Measurements from ENCODE around the gene MOB3A. TPM values are rescaled to one million over a fixed set of nuclear protein-coding genes. Genes with fewer than 3 reads are reported as not detected.
A peak's percentile ranks its signal among the peaks of the same experiment; 100 is the strongest.

The MOB3A gene
- polyA plus RNA-seq, 4 donors = 7.6 to 18.3 (median 14.5) TPM

DNA sequence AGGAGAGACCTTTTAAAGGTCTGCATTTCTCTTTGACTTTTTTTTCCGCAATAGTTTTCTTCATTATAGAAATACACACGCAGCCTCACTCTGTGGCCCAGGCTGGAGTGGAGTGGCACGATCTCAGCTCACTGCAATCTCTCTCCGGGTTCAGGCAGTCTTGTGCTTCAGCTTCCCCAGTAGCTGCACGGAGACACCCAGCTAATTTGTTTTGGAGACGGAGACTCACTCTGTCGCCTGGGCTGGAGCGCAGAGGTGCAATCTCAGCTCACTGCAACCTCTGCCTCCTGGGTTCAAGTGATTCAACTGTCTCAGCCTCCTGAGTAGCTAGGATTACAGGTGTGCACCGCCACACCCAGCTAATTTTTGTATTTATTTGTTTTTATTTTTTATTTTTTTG lies 33.4 kb downstream of the MOB3A start:
- WGBS, 3 donors = 86 to 90% (median 90%) methylated on average over 9 of the region's 9 CpGs
- Histone ChIP-seq H3K27me3 (ENCODE audit: control insufficient read depth in 3 of 3, insufficient read depth in 3 of 3, low read length in 3 of 3) (no peaks in the 10 kb centered on the region), H3K4me1 (ENCODE audit: control insufficient read depth in 3 of 3, insufficient read depth in 2 of 3, low read depth in 1 of 3, low read length in 2 of 3) (peaks cover 0 to 65% (median 7%) of the 10 kb centered on the region in 3 donors), H3K4me3 (ENCODE audit: low read depth in 1 of 3, low read length in 3 of 3) (no peak overlapping the region), H3K9me3 (ENCODE audit: control insufficient read depth in 2 of 2, insufficient read depth in 1 of 2, low read depth in 1 of 2, low read length in 1 of 2) (no peaks in the 10 kb centered on the region), H3K36me3 (ENCODE audit: control insufficient read depth in 3 of 3, insufficient read depth in 2 of 3, low read depth in 1 of 3, low read length in 3 of 3) (peaks cover 0 to 5% (median 0%) of the 10 kb centered on the region in 3 donors), H3K27ac (ENCODE audit: low read depth in 1 of 3, low read length in 2 of 3) (peak overlapping the region in 1 of 3 donors; percentile 94)
- DNase-seq (no peak), FAIRE-seq (no peak)

- 57 to 65% (median 59%) methylated on average over 10 of the region's 10 CpGs for WGBS, 3 donors
- peak overlapping the region in 2 of 3 donors; percentile 94 to 100 for H3K27ac ChIP-seq (ENCODE audit: low read depth in 1 of 3, low read length in 2 of 3)
- no peak for FAIRE-seq
- DNase-seq = no peak
- H3K27me3 ChIP-seq (ENCODE audit: control insufficient read depth in 3 of 3, insufficient read depth in 3 of 3, low read length in 3 of 3) = no peaks in the 10 kb centered on the region
- peaks cover 0 to 5% (median 0%) of the 10 kb centered on the region in 3 donors for H3K36me3 ChIP-seq (ENCODE audit: control insufficient read depth in 3 of 3, insufficient read depth in 2 of 3, low read depth in 1 of 3, low read length in 3 of 3)
- peaks cover 0 to 61% (median 7%) of the 10 kb centered on the region in 3 donors for H3K4me1 ChIP-seq (ENCODE audit: control insufficient read depth in 3 of 3, insufficient read depth in 2 of 3, low read depth in 1 of 3, low read length in 2 of 3)
- peak overlapping the region in 2 of 3 donors; percentile 54 to 68 for H3K4me3 ChIP-seq (ENCODE audit: low read depth in 1 of 3, low read length in 3 of 3)
- H3K9me3 ChIP-seq (ENCODE audit: control insufficient read depth in 2 of 2, insufficient read depth in 1 of 2, low read depth in 1 of 2, low read length in 1 of 2) = no peaks in the 10 kb centered on the region
Observed at GRCh38 chr19:2062389-2062729, 33.8 kb downstream of the MOB3A start.

GRCh38 chr19:2061495-2062388 lies 34.4 kb downstream of the MOB3A start:
- FAIRE-seq (no peak), DNase-seq (peak; percentile 99 to 100)
- peak overlapping the region; percentile 55 to 87 (median 68) for H3K4me3 ChIP-seq (ENCODE audit: low read depth in 1 of 3, low read length in 3 of 3)
- H3K4me1 ChIP-seq (ENCODE audit: control insufficient read depth in 3 of 3, insufficient read depth in 2 of 3, low read depth in 1 of 3, low read length in 2 of 3) = peaks cover 0 to 62% (median 10%) of the 10 kb centered on the region in 3 donors
- no peaks in the 10 kb centered on the region for H3K9me3 ChIP-seq (ENCODE audit: control insufficient read depth in 2 of 2, insufficient read depth in 1 of 2, low read depth in 1 of 2, low read length in 1 of 2)
- no peaks in the 10 kb centered on the region for H3K27me3 ChIP-seq (ENCODE audit: control insufficient read depth in 3 of 3, insufficient read depth in 3 of 3, low read length in 3 of 3)
- peaks cover 0 to 5% (median 0%) of the 10 kb centered on the region in 3 donors for H3K36me3 ChIP-seq (ENCODE audit: control insufficient read depth in 3 of 3, insufficient read depth in 2 of 3, low read depth in 1 of 3, low read length in 3 of 3)
- H3K27ac ChIP-seq (ENCODE audit: low read depth in 1 of 3, low read length in 2 of 3) = peak overlapping the region; percentile 98 to 100 (median 99)
- WGBS, 3 donors = 1 to 2% (median 1%) methylated on average over 41 to 50 of the region's 50 CpGs

DNA sequence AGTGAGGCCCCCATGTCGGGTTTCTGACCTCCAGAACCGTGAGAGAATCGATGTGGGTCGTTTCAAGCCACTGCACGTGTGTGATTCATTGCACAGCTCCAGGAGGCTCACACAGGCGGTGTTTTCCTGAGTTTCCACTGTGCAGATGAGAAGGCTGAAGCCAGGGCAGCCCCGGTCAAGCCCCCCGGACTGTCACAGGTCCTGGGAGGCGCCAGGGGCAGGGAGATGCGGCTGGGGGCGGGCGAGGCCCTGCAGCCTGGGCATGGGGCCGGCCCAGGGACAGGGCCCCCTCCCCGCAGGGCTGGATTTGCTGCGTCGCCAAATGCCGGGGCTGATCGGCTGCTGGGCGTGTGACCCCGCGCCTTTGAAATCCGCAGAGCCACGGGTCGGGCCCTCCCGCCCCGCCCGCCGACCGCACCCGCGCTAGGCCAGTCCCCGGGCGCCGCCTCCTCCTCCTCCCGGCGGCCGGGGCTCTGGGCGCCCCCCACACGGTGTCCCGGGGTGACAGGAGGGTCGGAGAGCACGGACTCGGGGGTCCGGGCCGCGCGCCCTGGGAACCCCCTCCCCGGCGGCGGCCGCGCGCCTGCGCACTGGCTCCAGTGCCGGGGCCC lies 35.1 kb downstream of the MOB3A start:
- Histone ChIP-seq H3K36me3 (ENCODE audit: control insufficient read depth in 3 of 3, insufficient read depth in 2 of 3, low read depth in 1 of 3, low read length in 3 of 3) (peaks cover 0 to 5% (median 0%) of the 10 kb centered on the region in 3 donors), H3K27me3 (ENCODE audit: control insufficient read depth in 3 of 3, insufficient read depth in 3 of 3, low read length in 3 of 3) (no peaks in the 10 kb centered on the region), H3K27ac (ENCODE audit: low read depth in 1 of 3, low read length in 2 of 3) (peak overlapping the region; percentile 98 to 100 (median 99)), H3K4me1 (ENCODE audit: control insufficient read depth in 3 of 3, insufficient read depth in 2 of 3, low read depth in 1 of 3, low read length in 2 of 3) (peaks cover 0 to 64% (median 10%) of the 10 kb centered on the region in 3 donors), H3K4me3 (ENCODE audit: low read depth in 1 of 3, low read length in 3 of 3) (peak overlapping the region; percentile 48 to 87 (median 55)), H3K9me3 (ENCODE audit: control insufficient read depth in 2 of 2, insufficient read depth in 1 of 2, low read depth in 1 of 2, low read length in 1 of 2) (no peaks in the 10 kb centered on the region)
- 0 to 1% (median 1%) methylated on average over 28 to 55 of the region's 55 CpGs for WGBS, 3 donors
- DNase-seq = peak; percentile 83 to 95
- no peak for FAIRE-seq

DNA sequence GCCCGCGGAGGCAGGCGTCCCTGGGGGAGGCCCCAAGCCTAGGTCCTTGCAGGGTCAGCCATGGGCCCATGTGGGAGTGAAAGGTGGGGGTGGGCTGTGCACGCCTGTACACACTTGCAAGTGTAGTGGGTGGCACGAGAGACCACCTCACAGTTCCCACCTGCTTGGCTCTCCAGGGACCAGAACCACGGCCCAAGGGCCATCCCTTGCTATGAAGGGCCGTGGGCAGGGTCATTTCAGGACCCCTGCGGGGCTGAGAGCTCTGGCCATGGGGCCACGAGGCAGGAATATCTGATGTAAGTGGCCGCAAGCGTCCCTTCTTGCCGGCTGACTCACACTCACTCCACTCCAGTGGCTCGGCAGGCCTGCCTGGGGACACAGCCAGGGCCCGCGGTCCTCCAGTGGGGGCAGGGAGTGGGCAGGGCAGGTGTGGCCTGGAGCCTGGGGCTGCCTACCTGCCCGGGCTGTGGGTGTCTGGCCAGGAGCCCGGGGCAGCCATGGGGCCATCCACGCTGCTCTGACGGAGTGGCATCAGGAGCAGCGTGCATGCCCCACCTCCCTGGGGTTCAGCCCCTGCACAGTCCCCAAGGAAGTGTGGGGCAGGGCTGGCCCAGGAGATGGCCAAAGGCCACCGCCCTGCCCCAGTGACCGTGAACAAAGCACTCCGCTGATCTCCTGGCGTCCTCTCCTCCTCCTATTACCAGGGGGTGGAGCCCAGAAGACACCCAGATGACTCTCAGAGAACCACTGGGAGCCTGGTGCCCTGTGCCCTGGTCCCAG lies 36.5 kb downstream of the MOB3A start:
- peak; percentile 92 to 98 for DNase-seq
- H3K4me3 ChIP-seq (ENCODE audit: low read depth in 1 of 3, low read length in 3 of 3) = peak overlapping the region in 2 of 3 donors; percentile 13 to 38
- H3K9me3 ChIP-seq (ENCODE audit: control insufficient read depth in 2 of 2, insufficient read depth in 1 of 2, low read depth in 1 of 2, low read length in 1 of 2) = no peaks in the 10 kb centered on the region
- peaks cover 0 to 61% (median 10%) of the 10 kb centered on the region in 3 donors for H3K4me1 ChIP-seq (ENCODE audit: control insufficient read depth in 3 of 3, insufficient read depth in 2 of 3, low read depth in 1 of 3, low read length in 2 of 3)
- H3K27ac ChIP-seq (ENCODE audit: low read depth in 1 of 3, low read length in 2 of 3) = peak overlapping the region; percentile 98 to 100 (median 99)
- no peaks in the 10 kb centered on the region for H3K27me3 ChIP-seq (ENCODE audit: control insufficient read depth in 3 of 3, insufficient read depth in 3 of 3, low read length in 3 of 3)
- FAIRE-seq = no peak
- 24 to 40% (median 31%) methylated on average over 23 to 24 of the region's 24 CpGs for WGBS, 3 donors
- H3K36me3 ChIP-seq (ENCODE audit: control insufficient read depth in 3 of 3, insufficient read depth in 2 of 3, low read depth in 1 of 3, low read length in 3 of 3) = peaks cover 0 to 7% (median 0%) of the 10 kb centered on the region in 3 donors

GRCh38 chr19:2058570-2059421 lies 37.3 kb downstream of the MOB3A start:
- H3K9me3 ChIP-seq (ENCODE audit: control insufficient read depth in 2 of 2, insufficient read depth in 1 of 2, low read depth in 1 of 2, low read length in 1 of 2) = no peaks in the 10 kb centered on the region
- no peak for FAIRE-seq
- DNase-seq = no peak
- H3K36me3 ChIP-seq (ENCODE audit: control insufficient read depth in 3 of 3, insufficient read depth in 2 of 3, low read depth in 1 of 3, low read length in 3 of 3) = peaks cover 0 to 7% (median 0%) of the 10 kb centered on the region in 3 donors
- peaks cover 0 to 59% (median 10%) of the 10 kb centered on the region in 3 donors for H3K4me1 ChIP-seq (ENCODE audit: control insufficient read depth in 3 of 3, insufficient read depth in 2 of 3, low read depth in 1 of 3, low read length in 2 of 3)
- H3K4me3 ChIP-seq (ENCODE audit: low read depth in 1 of 3, low read length in 3 of 3) = peak overlapping the region in 1 of 3 donors; percentile 38
- WGBS, 3 donors = 67 to 83% (median 77%) methylated on average over 27 of the region's 27 CpGs
- H3K27me3 ChIP-seq (ENCODE audit: control insufficient read depth in 3 of 3, insufficient read depth in 3 of 3, low read length in 3 of 3) = no peaks in the 10 kb centered on the region
- peak overlapping the region; percentile 98 to 100 (median 99) for H3K27ac ChIP-seq (ENCODE audit: low read depth in 1 of 3, low read length in 2 of 3)

- no peak for DNase-seq
- H3K27ac ChIP-seq (ENCODE audit: low read depth in 1 of 3, low read length in 2 of 3) = peak overlapping the region in 1 of 3 donors; percentile 100
- 82 to 91% (median 85%) methylated on average over 21 to 23 of the region's 23 CpGs for WGBS, 3 donors
- H3K9me3 ChIP-seq (ENCODE audit: control insufficient read depth in 2 of 2, insufficient read depth in 1 of 2, low read depth in 1 of 2, low read length in 1 of 2) = no peaks in the 10 kb centered on the region
- FAIRE-seq = no peak
- peaks cover 0 to 57% (median 10%) of the 10 kb centered on the region in 3 donors for H3K4me1 ChIP-seq (ENCODE audit: control insufficient read depth in 3 of 3, insufficient read depth in 2 of 3, low read depth in 1 of 3, low read length in 2 of 3)
- H3K27me3 ChIP-seq (ENCODE audit: control insufficient read depth in 3 of 3, insufficient read depth in 3 of 3, low read length in 3 of 3) = no peaks in the 10 kb centered on the region
- H3K4me3 ChIP-seq (ENCODE audit: low read depth in 1 of 3, low read length in 3 of 3) = no peak overlapping the region
- H3K36me3 ChIP-seq (ENCODE audit: control insufficient read depth in 3 of 3, insufficient read depth in 2 of 3, low read depth in 1 of 3, low read length in 3 of 3) = peaks cover 0 to 7% (median 0%) of the 10 kb centered on the region in 3 donors
Observed at GRCh38 chr19:2057484-2058469, 38.3 kb downstream of the MOB3A start.
